ENCODE measurements around the gene CD93.

The CD93 gene

GRCh38 chr20:23119456-23120216 is 33.5 kb upstream of the CD93 start:
- no peak for DNase-seq

GRCh38 chr20:23118766-23119165 is 32.6 kb upstream of the CD93 start:
- no peak for DNase-seq

- DNase-seq, result no peak
Observed at GRCh38 chr20:23118144-23118543, 32.0 kb upstream of the CD93 start.

GRCh38 chr20:23117738-23118137 is 31.6 kb upstream of the CD93 start:
- DNase-seq, result no peak

- DNase-seq, result peak; percentile 46
Observed at GRCh38 chr20:23116311-23117089, 30.4 kb upstream of the CD93 start.

- no peak for DNase-seq
Observed at GRCh38 chr20:23115822-23116221, 29.7 kb upstream of the CD93 start.

GRCh38 chr20:23114448-23115082 is 28.4 kb upstream of the CD93 start:
- DNase-seq, result no peak

GRCh38 chr20:23114018-23114417 is 27.9 kb upstream of the CD93 start:
- no peak for DNase-seq

- DNase-seq, result no peak
Observed at GRCh38 chr20:23112595-23112994, 26.5 kb upstream of the CD93 start.

GRCh38 chr20:23111944-23112342 is 25.8 kb upstream of the CD93 start:
- DNase-seq, result no peak

GRCh38 chr20:23111307-23111943 is 25.3 kb upstream of the CD93 start:
- DNase-seq, result no peak

- no peak for DNase-seq
Observed at GRCh38 chr20:23108871-23109270, 22.7 kb upstream of the CD93 start.

GRCh38 chr20:23107466-23107865 is 21.3 kb upstream of the CD93 start:
- DNase-seq, result no peak

GRCh38 chr20:23106271-23106851 is 20.2 kb upstream of the CD93 start:
- DNase-seq, result no peak

- DNase-seq, result no peak
Observed at GRCh38 chr20:23105193-23105592, 19.1 kb upstream of the CD93 start.

GRCh38 chr20:23103284-23104018 is 17.3 kb upstream of the CD93 start:
- DNase-seq, result no peak

- DNase-seq, result no peak
Observed at GRCh38 chr20:23101696-23102406, 15.7 kb upstream of the CD93 start.

GRCh38 chr20:23100720-23101107 is 14.6 kb upstream of the CD93 start:
- DNase-seq, result no peak

- no peak for DNase-seq
Observed at GRCh38 chr20:23099791-23100719, 13.9 kb upstream of the CD93 start.
